ENCODE measurements around the gene ENKUR. TPM values are rescaled to one million over a fixed set of nuclear protein-coding genes. Genes with fewer than 3 reads are reported as not detected.

Gene ENKUR
- 0.12 and 0.20 TPM in 2 replicates for total RNA-seq

- intact Hi-C loops (cut with micrococcal nuclease): loop anchor here (1.0 to 5.0 kb wide), 11 partner anchors 46 to 1919 kb away; partner anchors contain the start of genes ABI1 and MSRB2
Observed at GRCh38 chr10:25015828-25016375, at the start of gene ENKUR. Gene ENKUR, minus strand, starts transcription at chr10:25016158. Its CDS starts 222 bp downstream, at chr10:25015936.

GRCh38 chr10:25064401-25064800 lies 48.4 kb upstream of the ENKUR start:
- intact Hi-C loops (cut with micrococcal nuclease): loop anchor here (5.0 kb wide), 1 partner anchor 197 kb away; no protein-coding TSS in a partner anchor

GRCh38 chr10:25063644-25064043 lies 47.7 kb upstream of the ENKUR start:
- intact Hi-C loops (cut with micrococcal nuclease): loop anchor here (5.0 kb wide), 1 partner anchor 196 kb away; no protein-coding TSS in a partner anchor

GRCh38 chr10:25063157-25063556 lies 47.2 kb upstream of the ENKUR start:
- intact Hi-C loops (cut with micrococcal nuclease): loop anchor here (5.0 kb wide), 1 partner anchor 196 kb away; no protein-coding TSS in a partner anchor

GRCh38 chr10:25061711-25062449 lies 45.9 kb upstream of the ENKUR start:
- intact Hi-C loops (cut with micrococcal nuclease): loop anchor here (1.0 to 5.0 kb wide), 5 partner anchors 46 to 445 kb away; partner anchors contain the start of genes ENKUR and THNSL1

- intact Hi-C loops (cut with micrococcal nuclease): loop anchor here (5.0 kb wide), 1 partner anchor 194 kb away; no protein-coding TSS in a partner anchor
Observed at GRCh38 chr10:25061125-25061524, 45.2 kb upstream of the ENKUR start.

GRCh38 chr10:25059990-25060389 lies 44.0 kb upstream of the ENKUR start:
- intact Hi-C loops (cut with micrococcal nuclease): loop anchor here (5.0 kb wide), 1 partner anchor 193 kb away; no protein-coding TSS in a partner anchor

GRCh38 chr10:25057886-25058285 lies 41.9 kb upstream of the ENKUR start:
- intact Hi-C loops (cut with micrococcal nuclease): no loop called here

GRCh38 chr10:25056726-25057125 lies 40.8 kb upstream of the ENKUR start:
- intact Hi-C loops (cut with micrococcal nuclease): no loop called here

- intact Hi-C loops (cut with micrococcal nuclease): no loop called here
Observed at GRCh38 chr10:25052012-25052411, 36.1 kb upstream of the ENKUR start.

- intact Hi-C loops (cut with micrococcal nuclease): no loop called here
Observed at GRCh38 chr10:25050402-25050801, 34.4 kb upstream of the ENKUR start.

GRCh38 chr10:25049966-25050365 lies 34.0 kb upstream of the ENKUR start:
- intact Hi-C loops (cut with micrococcal nuclease): no loop called here

- intact Hi-C loops (cut with micrococcal nuclease): no loop called here
Observed at GRCh38 chr10:25048450-25048849, 32.5 kb upstream of the ENKUR start.

GRCh38 chr10:25047591-25048301 lies 31.8 kb upstream of the ENKUR start:
- intact Hi-C loops (cut with micrococcal nuclease): no loop called here

- intact Hi-C loops (cut with micrococcal nuclease): no loop called here
Observed at GRCh38 chr10:25047088-25047487, 31.1 kb upstream of the ENKUR start.

GRCh38 chr10:25046641-25047040 lies 30.7 kb upstream of the ENKUR start:
- intact Hi-C loops (cut with micrococcal nuclease): no loop called here

- intact Hi-C loops (cut with micrococcal nuclease): no loop called here
Observed at GRCh38 chr10:25039531-25039930, 23.6 kb upstream of the ENKUR start.

GRCh38 chr10:25038325-25038724 lies 22.4 kb upstream of the ENKUR start:
- intact Hi-C loops (cut with micrococcal nuclease): no loop called here

- intact Hi-C loops (cut with micrococcal nuclease): no loop called here
Observed at GRCh38 chr10:25036381-25036780, 20.4 kb upstream of the ENKUR start.

- intact Hi-C loops (cut with micrococcal nuclease): no loop called here
Observed at GRCh38 chr10:25029519-25029918, 13.6 kb upstream of the ENKUR start.

GRCh38 chr10:25028711-25029110 lies 12.8 kb upstream of the ENKUR start:
- intact Hi-C loops (cut with micrococcal nuclease): no loop called here

- intact Hi-C loops (cut with micrococcal nuclease): loop anchor here (1.0 kb wide), 1 partner anchor 55 kb away; no protein-coding TSS in a partner anchor
Observed at GRCh38 chr10:25026463-25026862, 10.5 kb upstream of the ENKUR start.

Data from T-helper 1 cell treated with Interleukin-12 subunit alpha and Interleukin-12 subunit beta and Interleukin-4 antibody, amounts not matched to agents 30 ng/mL and 1 ng/mL, for 36 hours (primary cell).